Measurements from ENCODE around the gene TUSC7. TPM values are rescaled to one million over a fixed set of nuclear protein-coding genes. Genes with fewer than 3 reads are reported as not detected.

TUSC7 gene
- total RNA-seq, 6 experiments from 2014 or later: not detected

DNA sequence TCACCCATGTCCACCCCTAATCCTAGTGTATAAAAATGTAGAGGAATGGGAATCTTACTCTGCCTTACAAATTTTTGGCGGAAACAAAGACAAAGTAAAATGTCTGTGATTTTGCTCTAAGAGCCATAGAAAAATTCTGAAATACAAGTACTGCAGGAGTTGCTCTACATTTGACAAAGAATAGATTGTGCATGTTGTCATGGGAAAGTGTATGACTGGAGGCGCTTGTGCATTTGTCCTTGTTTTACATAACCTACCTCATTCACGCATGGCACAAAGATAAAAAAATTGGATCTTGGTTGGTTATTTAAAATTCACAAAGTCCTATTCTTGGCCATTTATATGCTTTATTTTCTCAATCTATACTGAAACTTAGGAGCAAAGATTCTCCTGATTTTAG is 2.0 kb upstream of the TUSC7 start:
- H3K4me3 Mint-ChIP-seq: no peak overlapping the region
- no peaks in the 10 kb centered on the region for H3K27me3 Mint-ChIP-seq (ENCODE audit: insufficient read depth)
- H3K36me3 Mint-ChIP-seq (ENCODE audit: low read depth): no peaks in the 10 kb centered on the region
- TF ChIP-seq CTCF (IDR thresholded peaks at IDR 0.05): no peak
- no peak for DNase-seq
- no peaks in the 10 kb centered on the region for H3K4me1 Mint-ChIP-seq (ENCODE audit: low read depth)
- H3K27ac Mint-ChIP-seq: no peak overlapping the region
- peaks cover 20% of the 10 kb centered on the region for H3K9me3 Mint-ChIP-seq

GRCh38 chr3:116716490-116716889 is 6.9 kb downstream of the TUSC7 start:
- Mint-ChIP-seq H3K4me3 (no peak overlapping the region), H3K36me3 (ENCODE audit: low read depth) (no peaks in the 10 kb centered on the region), H3K27ac (no peak overlapping the region), H3K4me1 (ENCODE audit: low read depth) (no peaks in the 10 kb centered on the region), H3K9me3 (peaks cover 29% of the 10 kb centered on the region), H3K27me3 (ENCODE audit: insufficient read depth) (no peaks in the 10 kb centered on the region)
- no peak for TF ChIP-seq CTCF (IDR thresholded peaks at IDR 0.05)
- DNase-seq: no peak

GRCh38 chr3:116717566-116717965 is 8.0 kb downstream of the TUSC7 start:
- H3K4me1 Mint-ChIP-seq (ENCODE audit: low read depth): no peaks in the 10 kb centered on the region
- H3K36me3 Mint-ChIP-seq (ENCODE audit: low read depth): no peaks in the 10 kb centered on the region
- no peaks in the 10 kb centered on the region for H3K27me3 Mint-ChIP-seq (ENCODE audit: insufficient read depth)
- H3K9me3 Mint-ChIP-seq: peaks cover 37% of the 10 kb centered on the region
- no peak overlapping the region for H3K4me3 Mint-ChIP-seq
- no peak for DNase-seq
- H3K27ac Mint-ChIP-seq: no peak overlapping the region
- TF ChIP-seq CTCF (IDR thresholded peaks at IDR 0.05): no peak

GRCh38 chr3:116728454-116728853 is 18.9 kb downstream of the TUSC7 start:
- TF ChIP-seq CTCF (IDR thresholded peaks at IDR 0.05): no peak
- DNase-seq: no peak
- Mint-ChIP-seq H3K27ac (no peak overlapping the region), H3K4me3 (no peak overlapping the region), H3K36me3 (ENCODE audit: low read depth) (no peaks in the 10 kb centered on the region; the same call in 1 of the 2 replicates), H3K27me3 (ENCODE audit: insufficient read depth) (peaks cover 2% of the 10 kb centered on the region; the same call in 1 of the 2 replicates), H3K9me3 (peaks cover 40% of the 10 kb centered on the region), H3K4me1 (ENCODE audit: low read depth) (no peaks in the 10 kb centered on the region)

- H3K27ac Mint-ChIP-seq: no peak overlapping the region
Observed at GRCh38 chr3:116734243-116734642, 24.7 kb downstream of the TUSC7 start.

More at GRCh38 chr3:116734243-116734642, 24.7 kb downstream of the TUSC7 start:
- no peak for DNase-seq
- H3K4me1 Mint-ChIP-seq (ENCODE audit: low read depth): no peaks in the 10 kb centered on the region
- no peaks in the 10 kb centered on the region; the same call in 1 of the 2 replicates for H3K36me3 Mint-ChIP-seq (ENCODE audit: low read depth)
- no peak for TF ChIP-seq CTCF (IDR thresholded peaks at IDR 0.05)
- peaks cover 2% of the 10 kb centered on the region; the same call in 1 of the 2 replicates for H3K27me3 Mint-ChIP-seq (ENCODE audit: insufficient read depth)
- peaks cover 44% of the 10 kb centered on the region for H3K9me3 Mint-ChIP-seq
- H3K4me3 Mint-ChIP-seq: no peak overlapping the region
